ENCODE measurements around the gene GABRG3.

GABRG3 gene

DNA sequence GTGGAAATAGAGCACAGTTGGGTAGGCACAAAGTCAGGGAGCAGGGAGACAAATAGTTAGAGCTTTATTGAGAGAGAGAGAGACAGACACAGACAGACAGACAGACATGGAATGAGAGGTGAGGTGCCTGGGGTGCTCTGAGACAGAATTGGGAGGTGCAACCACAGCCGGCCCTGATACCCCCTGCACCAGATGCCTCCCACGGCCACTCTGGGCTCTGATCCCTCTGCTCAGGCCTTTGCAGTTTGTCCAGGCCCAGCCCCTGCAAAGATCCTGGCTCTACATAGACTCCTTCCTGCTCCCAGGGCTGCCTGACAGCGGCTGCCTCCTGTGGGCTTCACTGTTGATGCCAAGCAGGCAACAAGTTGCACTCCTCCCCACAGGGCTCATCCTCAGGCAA lies 283.8 kb downstream of the GABRG3 start:
- DNase-seq = no peak

DNA sequence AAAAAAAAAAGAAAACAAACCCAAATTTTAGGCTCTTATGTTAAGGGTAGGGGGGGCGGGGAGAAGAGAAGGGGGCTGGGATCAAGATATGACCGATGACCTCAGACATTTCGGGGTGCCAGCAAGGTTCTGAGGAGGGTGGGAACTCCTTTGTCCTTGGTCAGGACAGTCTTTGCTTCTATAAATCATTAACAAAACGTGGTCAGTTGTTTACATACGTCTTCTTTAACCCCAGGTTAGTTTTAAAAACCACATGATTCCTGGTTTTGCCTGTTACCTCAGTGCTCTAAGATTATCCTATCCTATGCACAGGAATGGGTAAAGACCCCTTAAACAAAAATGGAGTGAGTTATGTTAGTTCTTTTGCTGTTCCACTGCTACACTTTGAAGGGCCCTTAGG lies 285.5 kb downstream of the GABRG3 start:
- DNase-seq = no peak

DNA sequence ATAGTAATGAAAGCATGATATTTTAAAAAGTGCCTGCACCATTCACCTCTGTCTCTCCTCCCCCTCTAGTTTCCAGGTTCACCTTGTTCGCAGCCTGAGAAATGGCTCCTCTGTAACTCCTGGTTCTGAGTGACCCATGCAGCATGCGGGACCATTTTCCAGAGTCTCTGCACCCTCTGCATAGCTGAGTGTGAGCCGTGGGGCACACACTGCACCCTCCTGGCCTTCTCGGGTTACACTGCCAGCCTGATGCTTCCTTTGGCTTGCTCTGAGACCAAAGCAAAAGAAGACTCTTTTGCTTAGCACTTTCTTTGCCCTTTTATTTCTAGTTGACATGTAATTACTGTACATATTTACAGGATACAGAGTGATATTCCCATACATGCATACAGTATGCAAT lies 287.3 kb downstream of the GABRG3 start:
- DNase-seq = no peak

DNA sequence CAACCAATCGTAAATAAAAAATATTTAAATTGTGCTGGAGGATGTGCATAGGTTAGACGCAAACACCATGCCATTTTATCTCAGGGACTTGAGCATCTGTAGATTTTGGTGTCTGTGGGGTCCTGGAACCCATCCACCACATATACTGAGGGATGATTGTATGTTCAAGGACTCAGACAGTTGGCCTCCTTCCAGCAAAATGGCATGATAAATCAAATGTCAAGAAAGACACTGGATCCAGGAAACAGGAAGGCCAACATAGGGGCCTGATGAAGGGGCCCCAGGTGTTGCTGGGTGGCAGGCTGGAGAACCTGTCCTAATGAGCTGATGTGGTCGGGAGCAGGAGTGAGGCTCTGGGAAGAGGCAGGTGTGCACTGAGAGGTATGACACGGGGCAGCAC lies 289.5 kb downstream of the GABRG3 start:
- no peak for DNase-seq

DNA sequence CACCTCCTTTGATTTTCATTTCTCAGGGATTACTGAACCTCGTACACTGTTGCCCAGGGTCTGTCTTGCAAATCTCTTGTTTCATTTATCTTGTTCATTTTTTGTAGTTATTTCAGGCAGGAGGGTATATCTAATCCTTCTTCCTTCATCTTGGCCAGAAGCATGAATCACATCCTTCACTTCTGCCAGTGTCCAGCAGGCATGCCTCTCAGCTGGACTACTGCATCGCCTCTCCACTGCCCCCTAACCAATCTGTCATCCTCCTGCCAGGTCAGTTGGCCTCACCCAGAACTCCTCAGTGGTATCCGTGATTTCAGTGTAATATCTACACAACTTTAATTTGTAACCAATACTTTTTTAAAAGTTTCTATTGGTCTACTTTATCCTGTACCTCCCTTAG lies 297.9 kb downstream of the GABRG3 start:
- no peak for DNase-seq

DNA sequence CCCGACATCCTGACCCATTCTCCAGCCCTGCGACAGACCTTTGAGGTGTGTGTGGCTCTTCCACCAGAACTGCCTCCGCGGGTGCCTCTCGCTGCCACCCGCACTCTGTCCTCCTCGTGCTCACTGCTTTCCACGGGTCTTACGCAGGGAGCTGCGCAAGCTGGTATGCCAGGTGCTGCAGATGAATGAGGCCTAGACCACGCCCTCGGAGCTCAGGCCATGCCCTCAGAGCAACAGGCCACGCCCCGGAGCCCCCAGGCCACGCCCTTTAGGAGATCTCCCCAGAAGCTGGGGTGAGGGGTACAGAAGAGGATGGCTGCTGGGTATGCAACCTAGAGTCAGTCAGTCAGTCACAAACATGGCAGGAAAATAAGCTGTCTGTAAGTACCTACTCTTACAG lies 300.3 kb downstream of the GABRG3 start:
- no peak for DNase-seq

DNA sequence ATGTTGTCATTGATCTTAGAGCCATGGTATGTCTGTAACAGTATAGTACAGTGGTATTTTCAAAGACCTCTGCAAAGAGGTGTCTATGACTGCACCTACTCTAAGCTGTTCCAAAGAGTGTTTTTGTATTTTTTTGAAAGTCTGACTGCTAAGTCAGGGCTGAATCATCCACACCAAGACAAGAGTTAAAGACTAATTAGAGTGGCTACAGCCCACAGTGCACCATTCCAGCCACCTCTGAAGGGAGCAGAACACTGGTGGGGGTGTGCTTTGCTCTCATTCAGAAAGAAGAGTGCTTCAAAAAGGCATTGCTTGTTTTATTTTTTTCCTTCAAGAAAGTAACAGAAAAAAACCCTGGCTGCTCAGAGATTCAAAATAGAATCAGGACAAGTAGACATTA lies 301.4 kb downstream of the GABRG3 start:
- no peak for DNase-seq

DNA sequence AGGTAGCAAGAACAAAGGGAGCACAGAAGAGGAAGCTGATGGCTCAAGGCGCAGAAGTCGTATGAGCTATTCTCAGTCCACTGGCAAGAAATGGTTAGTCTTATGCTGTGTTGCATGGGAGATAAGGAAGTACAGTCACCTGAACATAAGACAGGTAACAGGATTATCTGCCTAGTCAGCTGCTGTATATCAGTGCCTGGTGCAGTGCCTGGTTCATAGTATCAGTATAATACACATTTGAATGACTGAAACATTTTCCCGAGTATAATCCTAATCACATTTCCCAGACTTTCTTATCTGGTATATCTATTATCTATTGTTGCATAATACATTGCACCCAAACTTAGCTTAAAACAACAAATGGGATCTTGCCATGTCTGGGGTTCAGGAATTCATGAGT lies 302.5 kb downstream of the GABRG3 start:
- no peak for DNase-seq

DNA sequence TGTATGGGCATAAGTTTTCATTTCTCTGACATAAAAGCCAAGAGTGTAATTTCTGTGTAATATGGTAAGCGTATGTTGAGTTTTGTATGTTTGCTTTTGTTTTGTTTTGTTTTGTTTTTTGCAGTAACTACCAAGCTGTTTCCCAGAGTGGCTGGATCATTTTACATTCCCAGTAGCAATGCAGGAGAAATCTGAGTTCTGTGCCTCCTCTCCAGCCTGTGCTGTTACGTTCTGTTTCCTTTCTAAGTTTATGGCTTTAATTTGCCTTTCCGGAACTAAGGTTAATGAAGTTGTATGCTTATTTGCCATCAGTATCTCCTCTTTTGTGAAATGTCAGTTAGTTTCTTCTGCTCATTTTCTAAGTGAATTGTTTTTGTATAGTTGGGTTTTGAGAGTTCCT lies 307.8 kb downstream of the GABRG3 start:
- DNase-seq = no peak

DNA sequence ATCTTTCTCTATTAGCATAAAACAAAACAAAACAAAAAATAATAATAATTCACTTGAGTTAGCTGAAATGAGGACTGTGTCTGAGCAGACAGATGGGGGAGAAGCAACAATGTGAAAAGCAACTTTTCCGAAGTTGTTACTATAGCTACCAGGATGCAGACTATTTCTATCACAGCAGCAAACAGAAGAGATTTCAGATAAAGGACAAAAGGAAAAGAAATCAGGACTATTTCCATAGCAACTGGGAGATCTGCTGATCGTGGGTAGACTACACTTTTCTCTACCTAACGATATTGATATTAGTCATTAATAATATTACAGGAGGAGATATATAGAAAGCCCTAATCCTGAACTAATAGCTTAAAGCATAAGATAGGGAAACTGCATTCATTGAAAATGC lies 321.7 kb downstream of the GABRG3 start:
- DNase-seq = no peak

DNA sequence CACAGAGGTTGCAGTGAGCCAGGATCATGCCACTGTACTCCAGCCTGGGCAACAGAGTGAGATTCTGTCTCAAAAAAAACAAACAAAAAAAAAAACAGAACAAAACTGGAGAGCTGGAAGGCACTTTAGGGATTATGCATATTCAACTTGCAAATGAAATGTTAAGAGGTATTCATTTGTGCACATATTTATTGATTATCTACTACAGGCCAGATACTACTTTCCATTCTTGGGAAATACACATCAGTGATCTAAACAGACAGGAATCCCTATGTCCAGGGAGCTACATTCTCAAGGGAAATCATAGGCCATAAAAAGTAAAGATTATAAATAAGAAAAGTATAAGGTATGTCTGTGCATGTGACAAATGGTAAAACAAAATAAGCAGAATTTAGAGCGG lies 322.6 kb downstream of the GABRG3 start:
- DNase-seq = no peak

DNA sequence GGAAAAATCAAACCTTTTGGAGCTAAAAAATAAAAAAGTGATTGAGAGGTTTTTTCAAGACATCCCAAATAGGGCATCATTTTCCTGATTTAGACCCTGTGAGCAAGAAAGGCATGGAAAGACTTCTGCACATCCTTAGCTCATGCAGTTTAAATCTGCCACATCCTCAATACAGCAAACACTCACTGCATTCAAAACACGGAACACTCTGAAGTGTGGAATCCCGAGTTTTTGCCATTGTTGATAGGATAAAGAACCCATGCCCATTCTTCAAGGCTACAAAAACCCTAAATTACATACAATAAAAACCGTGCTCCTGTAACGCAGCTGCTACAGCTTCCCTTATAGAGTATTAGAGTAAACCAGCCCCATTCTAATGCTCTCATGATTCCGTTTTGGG lies 346.8 kb downstream of the GABRG3 start:
- DNase-seq = no peak

DNA sequence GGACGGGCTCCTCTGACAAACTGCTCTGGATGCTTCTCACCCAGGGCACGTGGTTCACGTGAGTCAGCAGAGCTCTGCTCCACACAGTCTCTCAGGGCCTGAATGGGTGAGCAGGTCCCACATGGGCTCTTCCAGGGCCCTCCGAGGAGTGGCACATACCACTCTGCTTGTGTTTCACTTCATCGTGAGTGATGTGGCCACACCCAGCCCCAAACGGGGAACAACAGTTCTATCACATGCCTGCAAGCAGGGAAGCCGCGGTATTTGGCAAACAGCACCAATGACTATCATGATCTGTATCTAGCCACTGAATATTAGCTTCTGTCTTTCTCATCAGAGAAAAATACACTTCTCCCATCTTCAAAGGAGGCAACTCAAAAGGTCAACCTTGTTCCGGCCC lies 352.8 kb downstream of the GABRG3 start:
- peak; percentile 39 for DNase-seq

DNA sequence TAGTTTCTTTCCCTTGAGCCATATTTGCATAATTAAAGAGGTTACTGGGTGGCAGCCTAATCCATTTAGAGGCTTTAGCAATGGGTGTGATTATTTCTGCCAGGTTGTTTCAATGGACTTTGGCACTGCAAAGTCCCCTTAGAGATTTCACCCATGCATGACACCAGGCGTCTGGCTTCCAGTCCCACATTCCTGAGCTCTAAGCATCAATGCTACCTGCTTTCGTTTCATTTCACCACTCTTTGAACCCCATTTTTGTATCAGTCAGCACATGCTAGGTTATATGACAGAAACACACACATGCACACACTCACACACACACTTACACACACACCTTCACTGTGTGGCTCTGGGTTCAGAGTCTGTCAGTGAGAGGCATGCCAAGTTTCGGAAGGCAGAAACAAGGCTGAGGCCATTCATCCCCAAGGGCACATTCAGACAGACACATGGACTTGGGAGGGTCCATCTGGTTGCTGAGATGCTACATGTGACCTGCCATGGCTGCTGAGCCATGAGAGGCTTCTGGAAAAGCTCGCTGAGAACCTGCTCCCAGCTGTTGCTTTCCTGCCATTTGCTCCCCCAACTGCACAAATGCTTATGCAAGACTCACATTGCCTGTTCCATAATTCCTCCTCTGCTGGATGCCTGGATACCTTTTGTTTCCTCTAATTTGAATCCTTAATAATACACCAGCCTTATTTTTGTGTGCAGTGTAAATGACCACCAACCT lies 354.1 kb downstream of the GABRG3 start:
- no peak for DNase-seq

DNA sequence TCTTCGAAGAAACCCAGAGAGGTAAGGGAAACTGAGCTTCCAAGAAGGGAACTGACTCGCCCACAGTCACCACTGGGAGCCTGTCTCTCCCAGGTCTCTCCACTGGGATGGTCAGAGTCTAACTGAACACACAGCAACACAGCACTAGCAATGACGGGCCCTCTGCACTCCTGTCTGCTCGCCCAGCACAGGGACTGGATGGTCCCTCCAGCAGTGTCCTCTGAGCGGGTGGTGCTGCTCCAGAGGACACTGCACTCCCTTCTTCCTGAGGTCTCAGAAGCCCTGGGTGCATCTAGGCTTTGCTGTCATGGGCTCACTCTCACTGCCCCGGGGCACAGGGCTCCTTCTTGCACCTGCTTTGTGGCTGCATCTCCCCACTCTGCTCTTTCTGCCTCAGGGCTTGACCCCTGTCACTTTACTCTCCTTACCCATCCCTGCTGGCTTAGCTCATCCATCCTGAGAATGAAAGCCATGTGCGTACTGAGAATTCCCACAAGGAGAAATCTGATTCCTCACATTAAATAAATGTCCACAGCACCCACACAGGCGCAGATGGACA lies 356.6 kb downstream of the GABRG3 start:
- DNase-seq = no peak

DNA sequence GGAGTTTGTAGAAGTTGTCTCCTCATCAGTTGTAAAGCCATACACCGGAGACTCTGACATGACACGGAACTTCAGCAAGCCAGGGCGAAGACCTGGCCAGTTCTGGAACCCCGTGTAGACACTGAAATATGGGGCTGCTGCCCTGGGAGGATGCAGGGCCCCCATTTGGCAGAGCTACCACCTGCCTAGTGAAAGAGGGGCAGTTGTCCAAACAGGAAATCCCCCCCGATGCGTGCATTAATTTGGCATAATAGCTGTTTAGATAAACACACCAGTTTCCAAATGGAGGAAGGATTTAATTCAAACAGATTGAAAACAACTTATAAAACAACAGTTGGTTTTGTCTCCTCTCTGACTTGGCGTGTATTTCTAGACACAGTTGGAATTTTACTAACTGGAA lies 357.2 kb downstream of the GABRG3 start:
- no peak for DNase-seq

DNA sequence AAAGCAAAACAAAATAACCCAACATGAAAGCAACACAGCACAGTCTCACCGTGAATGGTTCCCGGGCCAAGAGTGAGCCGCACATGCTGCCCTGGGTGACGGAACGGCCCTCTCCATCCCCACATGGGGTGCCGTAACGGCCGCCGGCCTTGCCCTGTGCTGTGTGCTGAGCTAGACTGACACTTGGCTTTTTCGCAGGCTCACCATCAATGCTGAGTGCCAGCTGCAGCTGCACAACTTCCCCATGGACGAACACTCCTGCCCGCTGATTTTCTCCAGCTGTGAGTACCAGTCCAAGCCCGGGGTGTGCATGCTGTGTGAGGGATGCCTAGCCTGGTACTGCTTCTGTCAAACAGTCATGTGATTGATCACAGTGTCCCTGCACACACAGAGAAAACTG lies 357.6 kb downstream of the GABRG3 start:
- DNase-seq = no peak

DNA sequence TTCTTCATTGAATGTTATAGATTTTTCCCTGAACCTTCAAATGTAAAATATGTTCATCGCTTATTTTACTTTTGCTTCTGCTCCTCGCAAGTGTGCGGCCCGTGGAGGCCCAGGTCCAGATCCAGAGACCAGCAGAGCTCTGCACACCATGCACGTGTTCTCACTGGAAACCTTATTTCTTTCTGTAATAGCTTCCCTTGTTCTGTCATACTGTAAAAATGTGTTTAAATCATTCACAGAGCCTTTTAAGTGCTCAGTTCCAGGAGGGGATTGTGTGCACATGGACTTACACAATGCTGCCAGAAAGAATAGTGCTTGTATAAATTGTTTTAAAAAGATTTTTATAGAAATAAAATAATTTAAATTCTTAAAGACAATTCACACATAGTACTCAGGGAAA lies 359.3 kb downstream of the GABRG3 start:
- no peak for DNase-seq

DNA sequence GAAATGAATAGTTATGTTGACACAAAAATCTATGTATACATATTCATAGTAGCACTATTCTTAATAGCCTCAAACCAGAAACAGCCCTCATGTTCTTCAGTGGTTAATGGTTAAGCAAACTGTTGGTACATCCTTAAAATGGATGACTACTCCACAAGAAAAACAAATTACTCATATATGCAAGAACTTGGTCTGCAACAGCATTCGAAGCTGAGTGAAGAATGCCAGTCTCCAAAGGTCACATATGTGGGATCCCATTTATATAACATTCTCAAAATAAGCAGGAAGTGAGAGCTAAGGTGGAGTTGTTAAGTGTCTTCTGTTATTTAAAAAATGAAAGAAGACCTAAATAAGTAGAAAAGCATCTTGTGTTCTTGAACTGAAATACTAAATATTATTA lies 365.7 kb downstream of the GABRG3 start:
- DNase-seq = no peak

DNA sequence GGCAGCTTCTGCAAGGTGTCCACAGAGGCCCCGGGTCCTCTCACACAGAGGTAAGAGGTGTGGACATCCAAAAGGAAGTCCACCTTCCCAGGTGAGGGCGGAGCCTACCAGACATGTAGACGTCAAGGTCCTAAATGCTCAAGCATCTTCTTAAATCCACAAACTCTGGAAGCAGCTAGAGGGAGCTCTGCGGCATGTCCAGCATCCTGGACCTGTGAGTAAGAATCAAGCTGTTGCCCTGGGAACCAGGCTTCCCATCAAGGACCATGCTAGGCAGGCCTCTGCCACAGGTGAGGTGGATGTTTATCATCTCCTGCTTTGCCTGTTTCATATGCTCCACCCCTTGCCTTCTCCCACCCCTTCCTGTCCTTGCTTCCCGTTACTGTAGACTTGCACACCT lies 368.2 kb downstream of the GABRG3 start:
- DNase-seq = no peak

DNA sequence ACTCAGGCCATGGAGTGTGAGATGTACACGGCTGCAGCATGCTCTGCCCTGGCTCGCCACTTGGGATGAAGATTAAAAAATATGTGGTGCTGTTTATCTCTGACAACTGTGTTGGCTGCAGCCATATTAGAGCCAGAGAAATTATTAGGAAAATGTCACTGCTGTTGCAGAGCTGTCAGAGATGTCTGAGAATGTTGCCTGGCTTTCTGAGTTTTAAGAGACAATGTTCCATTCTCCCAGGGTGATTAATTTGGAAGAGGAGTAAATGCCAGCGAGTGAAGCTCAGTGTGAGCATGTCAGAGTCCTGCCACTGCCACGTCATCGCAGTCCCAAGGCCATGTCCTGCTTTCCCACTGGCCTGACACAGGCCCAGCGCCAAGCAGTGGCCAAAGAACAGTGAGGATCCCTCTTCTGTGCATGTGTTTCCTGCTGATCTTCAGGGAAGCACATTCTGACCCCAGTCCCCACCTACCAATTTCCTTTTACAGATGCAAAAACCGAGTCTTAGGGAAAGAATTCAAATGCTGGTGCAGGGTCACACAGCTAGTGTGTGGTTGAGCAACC lies 370.9 kb downstream of the GABRG3 start:
- DNase-seq = no peak

DNA sequence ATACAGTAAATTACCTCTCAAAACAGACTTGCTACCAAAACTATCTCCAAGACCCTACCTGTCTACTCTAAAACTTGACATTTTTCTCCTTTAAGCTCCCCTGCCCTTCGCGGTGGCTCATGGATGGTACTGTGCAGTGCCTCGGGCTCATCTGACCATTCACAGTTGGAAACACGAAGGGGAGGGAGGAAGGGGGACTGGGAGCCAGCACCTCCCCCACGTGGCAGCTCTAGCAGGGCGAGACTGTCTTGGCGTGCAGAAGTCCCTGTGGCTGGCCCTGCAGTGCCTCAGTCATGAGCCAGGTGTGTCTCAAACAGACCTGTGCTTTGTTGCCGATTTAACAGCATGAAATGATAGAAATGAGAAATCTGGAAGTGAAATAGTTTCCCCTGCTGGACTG lies 372.0 kb downstream of the GABRG3 start:
- DNase-seq = no peak

DNA sequence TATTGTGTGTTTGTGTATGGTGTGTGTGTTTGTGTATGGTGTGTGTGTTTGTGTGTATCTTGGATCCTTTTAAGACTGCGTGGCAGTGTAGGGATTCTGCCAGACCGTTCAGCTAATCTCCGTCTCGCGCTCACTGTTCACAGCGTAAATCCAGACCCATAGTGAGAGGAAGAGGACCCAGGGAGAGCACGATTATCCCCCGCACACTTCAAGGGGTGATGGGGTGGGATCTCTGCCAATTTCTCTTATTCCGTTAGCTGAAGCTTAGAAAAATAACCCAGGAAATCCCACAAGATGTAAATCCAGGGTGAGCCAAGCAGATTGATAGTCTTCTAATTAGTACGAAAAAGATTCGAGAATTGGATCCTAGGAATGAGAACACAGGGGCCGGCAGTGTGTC lies 381.2 kb downstream of the GABRG3 start:
- no peak for DNase-seq

DNA sequence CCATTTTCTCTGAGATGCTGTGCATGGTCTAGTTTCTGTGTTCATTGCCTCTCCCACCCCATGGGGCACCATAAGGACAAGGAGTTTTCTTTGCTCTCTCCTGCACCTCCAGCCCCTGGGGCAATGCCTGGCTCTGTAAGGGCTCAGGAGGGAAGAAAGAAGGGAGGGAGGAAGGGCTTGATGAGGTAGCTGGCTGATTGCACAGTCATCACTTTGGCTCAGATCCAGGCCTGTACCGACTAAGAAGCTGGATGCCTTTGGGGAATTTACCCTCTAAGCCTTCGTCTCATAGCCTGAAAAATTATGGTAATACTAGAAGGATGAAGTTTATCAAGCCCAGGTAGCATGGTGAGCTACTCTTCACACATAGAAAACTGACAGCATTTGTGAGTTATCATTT lies 382.9 kb downstream of the GABRG3 start:
- DNase-seq = no peak
